Skeletal muscle satellite cell (primary cell): ENCODE data around the gene NEURL1B.

ENCODE experiments used
- H3K27me3 ChIP-seq: 2 replicates; pipeline ENCODE4 v1.7.0; 2013; ENCODE audit warnings: low read length; ENCODE audit not compliant: control insufficient read depth, insufficient read depth
- H3K36me3 ChIP-seq: 2 replicates; pipeline ENCODE4 v1.7.0; 2013; ENCODE audit warnings: mild to moderate bottlenecking, control low read depth, low read length; ENCODE audit not compliant: insufficient read depth
- H3K4me1 ChIP-seq: 2 replicates; pipeline ENCODE4 v1.7.0; 2013; ENCODE audit warnings: low read length; ENCODE audit not compliant: control insufficient read depth, insufficient read depth
- H3K4me2 ChIP-seq: 2 replicates; pipeline ENCODE4 v1.7.0; 2013; ENCODE audit warnings: mild to moderate bottlenecking, low read length
- H3K4me3 ChIP-seq: 2 replicates; pipeline ENCODE4 v1.7.0; 2013; ENCODE audit warnings: low read length
- H3K9ac ChIP-seq: 2 replicates; pipeline ENCODE4 v1.7.0; 2013; ENCODE audit warnings: mild to moderate bottlenecking, low read depth, low read length, moderate library complexity
- H3K9me3 ChIP-seq: replicated peaks from 2 replicates; pipeline ENCODE4 v1.7.0; 2013; ENCODE audit warnings: mild to moderate bottlenecking, control low read depth, low read length

The NEURL1B gene

DNA sequence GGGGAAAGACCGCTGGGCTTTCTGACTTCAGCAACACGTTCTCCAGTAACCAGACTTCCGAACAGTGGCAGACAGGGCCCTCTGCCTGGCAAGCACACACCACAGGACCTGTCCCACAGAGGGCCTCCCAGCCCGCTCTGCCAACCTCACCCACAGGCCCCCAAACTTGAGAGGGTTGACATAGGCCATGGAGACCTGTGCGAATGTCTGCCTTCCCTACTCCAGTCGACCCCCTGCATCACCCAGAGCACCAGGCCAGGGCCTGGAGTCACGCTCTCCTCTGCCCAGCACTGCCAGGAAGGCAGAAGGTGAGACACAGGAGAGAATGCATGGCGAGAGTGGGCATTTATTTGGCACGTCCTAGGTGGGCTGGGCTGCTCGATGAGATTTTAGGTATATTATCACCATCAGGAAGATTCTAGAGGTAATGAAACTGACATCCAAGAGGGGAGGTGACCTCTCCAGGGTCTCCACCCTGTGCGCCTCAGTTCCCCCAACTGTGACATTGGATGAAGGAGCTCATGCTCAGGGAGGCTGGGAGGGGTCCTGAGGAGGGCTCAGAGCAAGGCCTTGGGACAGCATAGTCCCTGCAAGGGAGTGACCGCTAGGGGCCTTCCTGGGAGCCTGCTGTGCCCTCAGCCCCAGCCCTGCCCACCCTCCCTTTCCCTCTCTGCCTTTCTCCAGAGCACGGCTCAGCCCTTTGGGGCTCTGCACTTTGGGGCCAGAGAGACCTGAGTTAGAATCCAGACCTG lies 75.0 kb downstream of the NEURL1B start:
- Histone ChIP-seq H3K9me3 (no peaks in the 10 kb centered on the region), H3K9ac (peak overlapping the region; percentile 57), H3K4me2 (no peak overlapping the region), H3K36me3 (no peaks in the 10 kb centered on the region), H3K27me3 (no peaks in the 10 kb centered on the region), H3K4me1 (peaks cover 32% of the 10 kb centered on the region), H3K4me3 (no peak overlapping the region)

GRCh38 chr5:172716796-172717313 lies 75.8 kb downstream of the NEURL1B start:
- peak overlapping the region; percentile 70 for H3K9ac ChIP-seq
- peak overlapping the region; percentile 36 for H3K4me2 ChIP-seq
- peaks cover 32% of the 10 kb centered on the region for H3K4me1 ChIP-seq
- no peaks in the 10 kb centered on the region for H3K27me3 ChIP-seq
- H3K9me3 ChIP-seq, result no peaks in the 10 kb centered on the region
- H3K4me3 ChIP-seq, result no peak overlapping the region
- no peaks in the 10 kb centered on the region for H3K36me3 ChIP-seq

DNA sequence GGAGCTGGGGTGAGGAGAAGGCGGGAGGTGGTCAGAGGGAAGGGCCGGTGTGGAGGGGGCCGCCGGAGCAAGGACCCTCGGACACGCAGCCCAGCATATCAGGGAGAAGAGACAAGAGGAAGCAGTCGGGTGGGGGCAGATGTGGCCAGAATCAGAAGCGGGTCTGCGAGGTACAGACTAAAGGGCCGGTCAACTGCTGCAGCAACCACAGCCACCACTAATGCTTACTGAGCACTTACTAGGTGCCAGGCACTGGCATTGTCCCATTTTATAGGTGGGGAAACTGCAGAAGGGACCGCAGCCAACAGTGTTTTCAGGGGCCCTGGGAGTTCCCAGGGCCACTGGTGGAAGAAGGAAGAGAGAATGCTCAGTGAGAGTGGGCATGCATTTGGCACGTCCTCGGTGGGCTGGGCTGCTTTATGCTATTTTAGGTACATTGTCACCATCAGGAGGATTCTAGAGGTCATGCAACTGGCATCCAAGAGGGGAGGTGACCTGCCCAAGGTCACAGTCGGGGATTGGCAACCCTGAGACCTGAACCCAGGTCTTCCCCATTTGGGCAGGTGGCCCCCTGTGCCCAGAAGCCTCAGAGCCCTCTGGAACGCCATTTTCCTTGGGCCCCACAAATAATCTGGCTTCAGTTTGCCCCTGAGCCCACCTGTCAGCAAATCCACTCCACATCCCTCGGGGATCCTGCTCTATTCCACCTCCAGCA lies 76.6 kb downstream of the NEURL1B start:
- no peaks in the 10 kb centered on the region for H3K36me3 ChIP-seq
- peaks cover 32% of the 10 kb centered on the region for H3K4me1 ChIP-seq
- H3K4me2 ChIP-seq, result peak overlapping the region; percentile 36
- H3K9ac ChIP-seq, result peak overlapping the region; percentile 70
- no peak overlapping the region for H3K4me3 ChIP-seq
- no peaks in the 10 kb centered on the region for H3K9me3 ChIP-seq
- no peaks in the 10 kb centered on the region for H3K27me3 ChIP-seq

- H3K9me3 ChIP-seq, result no peaks in the 10 kb centered on the region
Measured at GRCh38 chr5:172718527-172719114, 77.6 kb downstream of the NEURL1B start.

GRCh38 chr5:172719211-172719610 lies 78.1 kb downstream of the NEURL1B start:
- H3K27me3 ChIP-seq, result no peaks in the 10 kb centered on the region
- no peak overlapping the region for H3K9ac ChIP-seq
- H3K4me2 ChIP-seq, result no peak overlapping the region
- H3K9me3 ChIP-seq, result no peaks in the 10 kb centered on the region
- H3K4me3 ChIP-seq, result no peak overlapping the region
- no peaks in the 10 kb centered on the region for H3K36me3 ChIP-seq
- H3K4me1 ChIP-seq, result peaks cover 26% of the 10 kb centered on the region

More at GRCh38 chr5:172718527-172719114, 77.6 kb downstream of the NEURL1B start:
- no peak overlapping the region for H3K4me2 ChIP-seq
- H3K27me3 ChIP-seq, result no peaks in the 10 kb centered on the region
- H3K36me3 ChIP-seq, result no peaks in the 10 kb centered on the region
- H3K4me1 ChIP-seq, result peaks cover 27% of the 10 kb centered on the region
- H3K9ac ChIP-seq, result no peak overlapping the region
- no peak overlapping the region for H3K4me3 ChIP-seq

GRCh38 chr5:172720655-172721054 lies 79.6 kb downstream of the NEURL1B start:
- Histone ChIP-seq H3K9ac (no peak overlapping the region), H3K9me3 (no peaks in the 10 kb centered on the region), H3K4me3 (no peak overlapping the region), H3K27me3 (no peaks in the 10 kb centered on the region), H3K4me2 (no peak overlapping the region), H3K4me1 (peaks cover 12% of the 10 kb centered on the region), H3K36me3 (no peaks in the 10 kb centered on the region)

DNA sequence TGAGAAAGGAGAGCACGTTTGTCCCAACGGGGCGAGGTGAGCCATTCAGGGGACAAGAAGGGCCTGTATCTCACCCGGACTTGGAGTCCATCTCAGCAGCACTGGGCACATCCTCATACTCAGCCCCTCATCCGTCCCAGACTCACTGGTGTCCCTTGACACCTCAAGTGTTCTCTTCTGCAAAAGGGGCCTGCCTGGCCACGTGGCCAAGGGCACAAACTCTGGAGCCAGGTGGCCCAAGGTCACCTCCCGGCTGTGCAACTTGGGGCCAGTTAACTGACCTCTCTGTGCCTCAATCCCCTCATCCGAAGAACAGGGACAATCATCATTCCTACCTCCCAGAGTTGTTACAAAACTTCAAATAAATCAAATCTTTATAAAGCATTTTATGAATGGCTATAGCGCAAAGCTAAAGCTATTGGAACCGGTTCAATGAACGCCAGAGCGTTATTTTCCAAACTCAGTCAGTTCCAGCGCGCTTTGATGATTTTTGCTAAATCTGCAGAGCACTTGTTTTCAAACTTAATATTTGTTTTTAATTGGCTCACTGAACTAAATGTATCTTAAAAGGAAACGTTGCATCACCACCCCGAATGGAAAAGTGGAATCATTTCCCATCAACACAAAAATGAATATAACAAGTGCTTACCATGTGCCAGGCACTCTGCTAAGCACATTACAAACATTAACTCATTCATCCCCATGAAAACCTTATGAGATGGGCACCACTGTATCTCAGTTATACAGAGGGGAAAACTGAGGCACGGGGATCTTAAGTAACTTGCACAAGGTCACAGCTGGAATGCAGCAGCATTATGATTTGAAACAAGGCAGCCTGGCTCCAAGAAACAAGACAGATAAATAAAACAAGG lies 80.6 kb downstream of the NEURL1B start:
- Histone ChIP-seq H3K4me3 (no peak overlapping the region), H3K36me3 (no peaks in the 10 kb centered on the region), H3K9ac (no peak overlapping the region), H3K4me2 (no peak overlapping the region), H3K27me3 (no peaks in the 10 kb centered on the region), H3K4me1 (peaks cover 8% of the 10 kb centered on the region), H3K9me3 (no peaks in the 10 kb centered on the region)

GRCh38 chr5:172722327-172722815 lies 81.3 kb downstream of the NEURL1B start:
- H3K4me1 ChIP-seq, result peaks cover 2% of the 10 kb centered on the region
- H3K27me3 ChIP-seq, result no peaks in the 10 kb centered on the region
- H3K36me3 ChIP-seq, result no peaks in the 10 kb centered on the region
- H3K4me2 ChIP-seq, result no peak overlapping the region
- no peak overlapping the region for H3K4me3 ChIP-seq
- no peak overlapping the region for H3K9ac ChIP-seq
- no peaks in the 10 kb centered on the region for H3K9me3 ChIP-seq

DNA sequence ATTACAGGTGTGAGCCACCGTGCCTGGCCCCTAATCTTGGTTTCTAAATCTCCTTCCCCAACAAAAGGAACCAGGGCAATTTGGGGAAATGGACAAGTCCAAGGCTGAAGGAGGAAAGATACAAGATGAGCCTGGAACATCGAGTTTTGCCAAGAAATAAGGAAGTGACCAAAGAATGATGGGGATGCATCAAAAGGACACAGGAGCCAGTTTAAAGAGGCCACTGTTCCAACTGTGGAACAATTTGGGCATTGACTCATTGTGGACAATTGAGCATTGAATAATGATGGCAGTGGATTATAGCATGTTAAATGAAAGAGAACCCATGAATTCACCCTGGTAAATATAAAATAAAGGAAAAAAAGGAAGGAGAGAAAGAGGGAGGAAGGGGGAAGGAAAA lies 82.4 kb downstream of the NEURL1B start:
- Histone ChIP-seq H3K4me1 (no peaks in the 10 kb centered on the region), H3K27me3 (no peaks in the 10 kb centered on the region), H3K9me3 (no peaks in the 10 kb centered on the region), H3K4me3 (no peak overlapping the region), H3K9ac (no peak overlapping the region), H3K36me3 (no peaks in the 10 kb centered on the region), H3K4me2 (no peak overlapping the region)

- Histone ChIP-seq H3K4me3 (no peak overlapping the region), H3K36me3 (no peaks in the 10 kb centered on the region), H3K4me1 (no peaks in the 10 kb centered on the region), H3K9me3 (no peaks in the 10 kb centered on the region), H3K4me2 (no peak overlapping the region), H3K9ac (no peak overlapping the region), H3K27me3 (no peaks in the 10 kb centered on the region)
Measured at GRCh38 chr5:172724242-172725183, 83.5 kb downstream of the NEURL1B start.
